Coronary artery (tissue), 2 donors: ENCODE data around the gene DTHD1.

Source experiments
- DNase-seq: peaks from one replicate; pipeline ENCODE4 v3.0.0-alpha.2; 2017; ENCODE audit warnings: low spot score
- H3K27ac ChIP-seq, 2 donors: fragments of 200-600 bp; sonication (generic); one replicate each; pipeline ENCODE4 v1.5.1; 2016 to 2019
- H3K4me3 ChIP-seq: fragments of 200-600 bp; sonication (generic); 2 replicates; pipeline ENCODE4 v1.5.1; 2016; ENCODE audit warnings: mild to moderate bottlenecking, moderate library complexity
- TF ChIP-seq, protein P1 (sequence below): fragments of 200-600 bp; sonication (generic); IDR thresholded peaks from one replicate; pipeline ENCODE4 v1.5.1; 2019; ENCODE audit warnings: antibody characterized with exemption

DTHD1 gene

DNA sequence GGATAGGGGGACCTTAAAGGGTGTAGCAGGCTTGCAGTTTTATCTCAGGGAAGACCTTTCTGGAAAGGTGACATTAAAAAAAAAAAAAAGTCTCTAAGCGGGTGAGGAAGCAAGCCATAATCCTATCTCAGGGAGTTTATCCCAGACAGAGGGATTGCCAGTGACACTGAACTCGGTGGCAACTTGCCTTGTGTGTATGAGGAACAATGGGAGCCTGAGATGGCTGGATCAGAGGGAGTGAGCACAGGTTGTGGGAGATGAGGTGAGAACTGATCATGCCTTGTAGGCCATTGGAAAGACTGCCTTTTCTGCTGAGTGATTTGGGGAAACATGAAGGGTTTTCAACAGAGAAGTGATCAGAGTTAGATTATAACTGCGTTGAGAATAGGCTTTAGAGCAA lies 31.1 kb downstream of the DTHD1 start:
- TF ChIP-seq, protein P1, sequence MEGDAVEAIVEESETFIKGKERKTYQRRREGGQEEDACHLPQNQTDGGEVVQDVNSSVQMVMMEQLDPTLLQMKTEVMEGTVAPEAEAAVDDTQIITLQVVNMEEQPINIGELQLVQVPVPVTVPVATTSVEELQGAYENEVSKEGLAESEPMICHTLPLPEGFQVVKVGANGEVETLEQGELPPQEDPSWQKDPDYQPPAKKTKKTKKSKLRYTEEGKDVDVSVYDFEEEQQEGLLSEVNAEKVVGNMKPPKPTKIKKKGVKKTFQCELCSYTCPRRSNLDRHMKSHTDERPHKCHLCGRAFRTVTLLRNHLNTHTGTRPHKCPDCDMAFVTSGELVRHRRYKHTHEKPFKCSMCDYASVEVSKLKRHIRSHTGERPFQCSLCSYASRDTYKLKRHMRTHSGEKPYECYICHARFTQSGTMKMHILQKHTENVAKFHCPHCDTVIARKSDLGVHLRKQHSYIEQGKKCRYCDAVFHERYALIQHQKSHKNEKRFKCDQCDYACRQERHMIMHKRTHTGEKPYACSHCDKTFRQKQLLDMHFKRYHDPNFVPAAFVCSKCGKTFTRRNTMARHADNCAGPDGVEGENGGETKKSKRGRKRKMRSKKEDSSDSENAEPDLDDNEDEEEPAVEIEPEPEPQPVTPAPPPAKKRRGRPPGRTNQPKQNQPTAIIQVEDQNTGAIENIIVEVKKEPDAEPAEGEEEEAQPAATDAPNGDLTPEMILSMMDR, result no peak
- Histone ChIP-seq H3K4me3 (no peak overlapping the region), H3K27ac (no peak overlapping the region)
- DNase-seq, result no peak

DNA sequence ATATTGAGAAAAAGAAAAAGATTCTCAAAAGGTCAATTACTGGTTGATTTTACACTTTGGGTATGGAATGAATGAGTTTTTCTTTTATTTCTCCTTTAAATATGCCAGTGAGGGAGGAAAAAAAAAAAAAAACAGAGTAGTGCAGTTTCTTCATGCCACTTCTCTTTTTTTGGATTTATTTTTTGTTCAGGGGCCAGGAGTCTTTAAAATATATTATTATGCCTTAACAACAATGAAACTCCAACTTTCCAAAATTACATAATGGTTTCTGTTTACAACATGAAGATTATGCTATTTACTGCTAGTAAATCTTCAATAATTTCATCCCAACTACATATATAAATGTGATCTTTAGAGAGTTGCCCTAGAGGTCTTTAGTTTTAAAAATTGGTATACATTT lies 31.9 kb downstream of the DTHD1 start:
- no peak overlapping the region for H3K4me3 ChIP-seq
- no peak overlapping the region for H3K27ac ChIP-seq
- no peak for DNase-seq
- TF ChIP-seq, protein P1, result no peak

DNA sequence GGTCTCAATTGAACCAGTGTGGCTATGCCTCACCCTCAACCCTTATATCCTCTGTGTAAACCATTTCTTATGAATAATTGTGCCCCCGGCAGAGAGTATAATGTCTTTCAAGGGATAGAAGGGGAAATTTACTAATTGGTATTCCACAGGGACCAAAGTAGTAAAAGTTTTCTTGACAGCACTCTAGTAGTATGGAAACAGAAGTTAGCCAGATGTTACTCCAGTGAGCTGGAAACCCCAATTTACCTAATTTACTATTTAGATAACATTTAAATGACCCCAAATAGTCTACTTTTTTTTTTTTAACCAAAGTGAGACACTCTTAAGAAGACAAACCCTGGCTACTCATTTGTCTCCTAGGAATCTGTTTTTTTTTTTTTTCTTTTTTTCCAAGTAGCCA lies 32.3 kb downstream of the DTHD1 start:
- DNase-seq, result no peak
- H3K27ac ChIP-seq, result no peak overlapping the region
- no peak overlapping the region for H3K4me3 ChIP-seq
- TF ChIP-seq, protein P1, result no peak

DNA sequence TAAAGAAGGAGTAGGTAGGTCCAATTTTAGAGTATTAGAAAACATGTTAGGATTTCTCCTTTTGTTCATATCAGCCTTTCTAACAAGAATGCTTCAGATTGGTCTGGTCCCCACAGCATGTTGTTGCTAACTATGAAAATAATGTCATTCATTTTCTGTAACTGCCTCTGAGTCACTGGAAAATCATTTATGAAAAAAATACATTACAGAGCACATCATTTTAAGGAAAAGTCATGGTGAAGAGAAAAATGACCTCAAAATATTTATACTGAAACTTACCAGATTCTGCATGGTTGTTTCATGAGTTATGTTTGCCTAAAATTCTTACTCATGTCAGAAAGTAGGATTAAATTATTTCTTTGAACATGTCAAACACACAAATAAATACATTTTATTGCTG lies 35.2 kb downstream of the DTHD1 start:
- TF ChIP-seq, protein P1, result no peak
- no peak overlapping the region for H3K4me3 ChIP-seq
- H3K27ac ChIP-seq, result no peak overlapping the region
- no peak for DNase-seq

DNA sequence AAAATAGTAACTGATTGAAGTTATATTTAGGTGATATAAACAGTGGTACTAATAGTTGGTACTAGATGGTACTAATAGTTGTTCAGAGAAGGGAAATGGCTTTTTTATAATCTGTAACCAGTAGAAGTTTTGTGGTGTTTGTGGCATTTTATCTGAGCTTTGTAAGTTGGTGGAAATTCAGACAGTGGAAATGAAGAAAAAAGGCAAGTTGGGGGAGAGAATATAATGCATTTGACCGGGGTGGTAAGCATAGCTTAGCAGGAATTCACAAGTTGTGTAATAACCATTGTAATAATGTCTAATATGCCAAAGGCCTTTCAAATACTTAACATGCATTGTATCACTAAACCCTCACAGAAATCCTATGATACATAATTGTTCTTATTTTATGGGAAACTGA lies 36.3 kb downstream of the DTHD1 start:
- Histone ChIP-seq H3K27ac (no peak overlapping the region), H3K4me3 (no peak overlapping the region)
- TF ChIP-seq, protein P1, result no peak
- no peak for DNase-seq

DNA sequence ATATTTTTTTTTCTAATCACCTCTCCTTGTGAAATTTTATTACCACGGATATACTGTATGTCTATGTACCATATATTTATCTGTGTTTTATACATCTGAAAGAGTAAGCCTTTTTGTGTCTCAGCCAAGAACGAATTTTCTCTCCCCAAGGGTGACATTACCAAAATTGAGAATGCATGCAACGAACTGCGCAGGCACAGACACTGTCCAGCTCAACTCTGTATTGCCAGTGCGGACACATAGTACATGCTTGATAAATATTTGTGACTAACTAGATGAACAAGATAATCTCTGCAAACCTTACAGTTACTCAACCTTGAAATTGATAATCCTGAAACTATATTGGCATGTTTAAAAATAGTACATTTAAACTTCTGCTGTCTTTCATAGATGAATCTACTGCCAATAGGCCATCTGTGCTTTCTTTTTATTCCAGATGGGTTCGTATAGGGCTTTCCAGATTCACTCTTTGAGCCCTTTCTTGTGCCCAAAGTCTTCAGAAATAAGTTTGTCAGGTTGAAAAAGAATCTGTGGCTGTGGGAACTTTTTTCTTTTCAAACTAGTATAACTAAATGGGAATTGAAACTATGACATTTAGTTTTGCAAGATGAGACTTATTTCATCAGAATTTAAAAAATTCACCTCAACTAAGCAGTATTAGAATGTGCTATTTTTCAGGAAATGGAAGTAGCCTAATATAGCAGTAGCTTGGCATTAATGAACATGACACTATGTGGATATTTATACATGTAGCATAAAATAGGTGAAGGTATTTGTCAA lies 38.9 kb downstream of the DTHD1 start:
- no peak for DNase-seq
- TF ChIP-seq, protein P1, result no peak
- Histone ChIP-seq H3K27ac (no peak overlapping the region), H3K4me3 (no peak overlapping the region)

DNA sequence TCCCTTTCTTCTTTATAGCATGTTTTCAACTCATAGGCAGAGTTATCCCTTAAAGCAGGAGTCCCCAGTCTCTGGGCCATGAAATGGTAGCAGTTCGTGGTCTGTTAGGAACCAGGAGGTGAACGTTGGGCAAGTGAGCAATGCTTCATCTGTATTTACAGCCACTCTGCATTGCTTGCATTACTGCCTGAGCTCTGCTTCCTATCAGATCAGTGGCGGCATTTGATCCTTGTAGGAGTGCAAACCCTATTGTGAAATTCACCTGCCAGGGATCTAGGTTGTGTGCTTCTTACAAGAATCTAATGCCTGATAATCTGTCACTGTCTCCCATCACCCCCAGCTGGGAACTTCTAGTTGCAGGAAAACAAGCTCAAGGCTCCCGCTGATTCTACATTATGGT lies 39.8 kb downstream of the DTHD1 start:
- Histone ChIP-seq H3K4me3 (no peak overlapping the region), H3K27ac (no peak overlapping the region)
- TF ChIP-seq, protein P1, result no peak
- no peak for DNase-seq
